ENCODE results near the gene FAM81B.

DNA sequence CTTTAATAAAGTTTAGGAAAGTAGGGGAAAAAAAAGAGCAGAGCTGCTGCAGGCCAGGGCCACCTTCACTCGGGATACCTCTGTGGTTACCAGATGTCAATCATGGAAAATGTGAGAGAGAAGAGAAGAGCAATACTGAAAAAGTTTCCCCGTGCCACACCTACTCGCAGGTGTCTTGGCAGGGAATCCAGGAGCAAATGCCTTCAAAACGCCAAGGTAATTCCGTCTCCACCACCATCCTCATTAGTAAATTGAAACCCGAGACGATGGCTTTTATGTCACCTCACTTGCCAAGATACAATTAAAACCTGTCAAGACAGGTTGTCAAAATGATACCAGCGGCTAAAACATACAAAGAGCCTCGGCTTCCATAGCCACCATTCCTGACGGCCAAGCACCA is 49.7 kb downstream of the FAM81B start:
- TF ChIP-seq, protein P1, sequence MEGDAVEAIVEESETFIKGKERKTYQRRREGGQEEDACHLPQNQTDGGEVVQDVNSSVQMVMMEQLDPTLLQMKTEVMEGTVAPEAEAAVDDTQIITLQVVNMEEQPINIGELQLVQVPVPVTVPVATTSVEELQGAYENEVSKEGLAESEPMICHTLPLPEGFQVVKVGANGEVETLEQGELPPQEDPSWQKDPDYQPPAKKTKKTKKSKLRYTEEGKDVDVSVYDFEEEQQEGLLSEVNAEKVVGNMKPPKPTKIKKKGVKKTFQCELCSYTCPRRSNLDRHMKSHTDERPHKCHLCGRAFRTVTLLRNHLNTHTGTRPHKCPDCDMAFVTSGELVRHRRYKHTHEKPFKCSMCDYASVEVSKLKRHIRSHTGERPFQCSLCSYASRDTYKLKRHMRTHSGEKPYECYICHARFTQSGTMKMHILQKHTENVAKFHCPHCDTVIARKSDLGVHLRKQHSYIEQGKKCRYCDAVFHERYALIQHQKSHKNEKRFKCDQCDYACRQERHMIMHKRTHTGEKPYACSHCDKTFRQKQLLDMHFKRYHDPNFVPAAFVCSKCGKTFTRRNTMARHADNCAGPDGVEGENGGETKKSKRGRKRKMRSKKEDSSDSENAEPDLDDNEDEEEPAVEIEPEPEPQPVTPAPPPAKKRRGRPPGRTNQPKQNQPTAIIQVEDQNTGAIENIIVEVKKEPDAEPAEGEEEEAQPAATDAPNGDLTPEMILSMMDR (IDR thresholded peaks at IDR 0.05; ENCODE audit: insufficient read depth, low read length, poor library complexity, severe bottlenecking): no peak
- no peak for TF ChIP-seq EZH2phosphoT487 (conservative IDR thresholded peaks at IDR 0.05; ENCODE audit: low read length)
